ENCODE measurements around the gene CD86.

- TF ChIP-seq EP300 (IDR thresholded peaks at IDR 0.05) (no peak), CTCF (IDR thresholded peaks at IDR 0.05) (no peak)
These were observed 56.8 kb downstream of the CD86 start for GRCh38 chr3:122111974-122112373.
